ENCODE results near the gene UBXN6.

The UBXN6 gene

DNA sequence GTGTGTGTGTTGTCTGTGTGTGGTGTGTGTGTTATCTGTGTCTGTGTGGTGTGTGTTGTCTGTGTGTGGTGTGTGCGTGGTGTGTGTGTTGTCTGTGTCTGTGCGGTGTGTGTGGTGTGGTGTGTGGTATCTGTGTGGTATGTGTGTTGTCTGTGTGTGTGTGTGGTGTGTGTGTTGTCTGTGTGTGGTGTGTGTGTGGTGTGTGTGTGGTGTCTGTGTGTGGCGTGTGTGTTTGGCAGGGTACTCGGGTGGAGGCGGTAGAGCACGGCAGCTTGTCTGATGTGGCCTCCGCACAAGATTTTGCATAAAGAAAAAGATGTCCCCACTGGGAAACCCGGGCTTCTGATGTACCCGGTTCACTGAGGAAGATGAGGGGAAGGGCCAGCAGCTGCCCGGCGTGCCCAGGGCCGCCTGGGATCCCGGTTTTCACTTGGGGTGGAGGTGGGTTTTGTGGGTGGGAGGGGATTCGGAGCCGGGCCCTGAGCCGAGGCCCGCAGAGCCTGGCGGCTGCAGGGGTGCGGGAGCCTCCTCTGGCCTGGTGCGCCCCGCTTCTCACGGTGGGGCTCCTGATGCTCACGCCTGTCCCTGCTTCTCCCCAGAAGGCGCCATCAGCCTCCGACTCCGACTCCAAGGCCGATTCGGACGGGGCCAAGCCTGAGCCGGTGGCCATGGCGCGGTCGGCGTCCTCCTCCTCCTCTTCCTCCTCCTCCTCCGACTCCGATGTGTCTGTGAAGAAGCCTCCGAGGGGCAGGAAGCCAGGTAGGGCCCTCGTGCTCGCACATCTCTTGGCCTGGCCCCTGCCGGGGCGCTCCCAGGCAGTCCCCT, 35.7 kb upstream of the UBXN6 start:
- no peak for DNase-seq

DNA sequence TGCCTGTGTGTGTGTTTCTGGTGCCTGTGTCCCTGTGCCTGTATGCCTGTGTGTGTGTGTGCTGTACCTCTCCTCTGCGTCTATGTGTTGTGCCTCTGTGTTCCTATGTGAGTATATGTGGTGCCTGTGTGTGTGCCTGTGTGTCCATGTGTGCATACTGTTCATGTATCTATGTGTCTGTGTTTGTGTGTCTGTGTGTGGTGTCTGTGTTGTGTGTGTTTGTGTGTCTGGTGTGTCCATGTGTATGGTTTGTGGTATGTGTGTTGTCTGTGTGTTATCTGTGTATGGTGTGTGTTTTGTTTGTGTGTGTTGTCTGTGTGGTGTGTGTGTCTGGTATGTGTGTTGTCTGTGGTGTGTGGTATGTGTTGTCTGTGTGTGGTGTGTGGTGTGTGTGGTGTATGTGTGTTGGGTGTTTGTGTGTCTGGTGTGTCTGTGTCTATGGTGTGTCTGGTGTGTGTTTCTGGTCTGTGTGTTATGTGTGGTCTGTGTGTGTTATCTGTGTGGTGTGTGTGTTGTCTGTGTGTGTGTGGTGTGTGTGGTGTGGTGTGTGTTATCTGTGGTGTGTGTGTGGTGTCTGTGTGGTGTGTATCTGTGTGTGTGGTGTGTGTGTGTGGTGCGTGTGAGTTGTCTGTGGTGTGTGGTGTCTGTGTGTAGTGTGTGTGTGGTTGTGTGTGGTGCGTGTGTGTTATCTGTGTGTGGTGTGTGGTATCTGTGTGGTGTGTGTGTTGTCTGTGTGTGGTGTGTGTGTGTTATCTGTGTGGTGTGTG, 34.9 kb upstream of the UBXN6 start:
- no peak for DNase-seq

DNA sequence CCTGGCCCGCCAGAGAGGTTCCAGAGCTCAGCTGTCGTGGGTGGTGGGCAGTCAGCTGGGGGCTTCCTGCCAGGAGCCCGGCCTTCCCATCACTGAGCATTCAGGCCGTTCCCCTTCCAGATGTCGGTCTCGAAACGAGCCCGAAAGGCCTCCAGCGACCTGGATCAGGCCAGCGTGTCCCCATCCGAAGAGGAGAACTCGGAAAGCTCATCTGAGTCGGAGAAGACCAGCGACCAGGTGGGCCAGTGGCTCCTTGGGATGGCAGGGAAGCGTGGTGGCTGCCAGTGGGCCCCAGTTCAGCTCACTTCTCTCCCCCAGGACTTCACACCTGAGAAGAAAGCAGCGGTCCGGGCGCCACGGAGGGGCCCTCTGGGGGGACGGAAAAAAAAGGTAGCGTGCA, 33.9 kb upstream of the UBXN6 start:
- no peak for DNase-seq

DNA sequence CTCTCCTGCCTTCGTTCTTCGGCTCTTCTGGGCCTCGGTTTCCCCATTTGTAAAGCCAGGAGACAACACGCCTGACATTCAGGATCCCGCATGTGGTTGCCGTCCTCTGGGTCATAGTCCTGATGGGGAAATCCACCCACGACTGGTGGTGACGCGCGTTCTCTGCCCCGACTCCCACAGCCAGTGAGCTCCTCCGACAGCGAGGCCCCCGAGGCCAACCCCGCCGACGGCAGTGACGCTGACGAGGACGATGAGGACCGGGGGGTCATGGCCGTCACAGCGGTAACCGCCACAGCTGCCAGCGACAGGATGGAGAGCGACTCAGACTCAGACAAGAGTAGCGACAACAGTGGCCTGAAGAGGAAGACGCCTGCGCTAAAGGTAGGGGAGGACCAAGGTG, 30.9 kb upstream of the UBXN6 start:
- DNase-seq: no peak

DNA sequence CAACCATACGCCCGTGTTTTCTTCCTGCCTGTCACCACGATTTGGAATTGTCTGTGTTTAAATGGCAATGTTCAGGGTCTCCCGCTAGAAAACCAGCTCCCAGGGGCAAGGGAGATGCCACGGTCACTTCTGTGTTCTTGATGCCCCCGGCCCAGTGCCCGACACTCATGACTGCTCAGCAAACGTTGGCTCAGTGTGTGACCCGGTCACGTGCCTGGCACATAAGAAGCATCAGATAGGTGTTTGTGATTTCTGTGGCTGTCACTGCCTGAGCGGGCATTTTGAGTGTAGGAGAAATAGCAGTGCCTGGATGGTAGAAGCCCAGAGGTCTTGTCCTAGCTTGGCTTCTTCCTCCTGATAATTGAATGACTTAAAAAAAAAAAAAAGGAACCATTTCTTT, 30.0 kb upstream of the UBXN6 start:
- DNase-seq: no peak

DNA sequence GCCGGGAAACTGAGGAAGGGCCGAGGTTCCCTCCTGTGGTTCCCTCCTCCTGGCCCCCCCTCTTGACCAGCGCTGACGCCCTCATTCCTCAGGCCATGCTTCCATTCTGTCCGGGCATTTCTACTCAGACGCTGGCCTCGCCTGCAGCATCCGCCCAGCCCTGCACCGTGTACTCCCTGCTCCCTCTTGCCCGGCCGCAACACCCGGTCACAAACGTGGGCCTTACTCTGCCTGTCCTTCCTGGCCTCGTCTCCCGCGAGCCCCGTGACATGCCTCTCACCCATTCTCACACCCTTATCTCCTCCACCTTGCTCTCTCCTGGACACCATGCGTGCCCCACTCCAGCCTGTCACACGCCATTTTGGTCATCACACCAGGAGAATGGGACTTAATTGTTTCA, 25.8 kb upstream of the UBXN6 start:
- no peak for DNase-seq

DNA sequence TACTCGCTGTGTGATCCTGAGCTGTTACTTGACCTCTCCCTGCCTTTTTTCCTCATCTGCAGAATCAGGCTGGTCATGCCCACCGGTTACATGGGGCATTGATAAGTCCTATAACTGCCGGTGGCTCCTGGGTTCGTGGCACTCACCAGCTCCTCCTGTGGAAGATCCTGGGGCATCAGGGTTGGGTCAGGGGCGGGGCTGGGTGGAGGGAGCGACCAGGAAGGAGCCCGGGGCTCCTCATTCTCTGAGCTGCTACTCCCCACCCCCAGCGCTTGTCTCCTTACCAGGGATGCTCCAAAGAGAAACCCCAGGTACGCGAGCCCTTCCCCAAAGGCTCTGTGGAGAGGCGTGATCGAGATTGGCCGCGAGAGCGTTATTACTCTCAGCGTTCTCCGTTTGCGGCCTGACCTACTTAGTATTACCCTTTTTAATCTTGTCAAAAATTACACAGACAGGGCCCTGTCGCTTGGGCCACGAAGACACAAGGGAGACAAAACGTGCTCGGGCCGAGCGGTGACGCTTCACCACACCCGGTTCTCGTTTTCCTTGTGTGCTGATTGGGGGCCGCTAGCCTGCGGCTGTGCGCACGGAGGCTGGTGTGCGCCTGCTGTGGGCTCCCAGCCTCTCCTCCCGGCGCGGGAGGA, 25.2 kb upstream of the UBXN6 start:
- DNase-seq: no peak

DNA sequence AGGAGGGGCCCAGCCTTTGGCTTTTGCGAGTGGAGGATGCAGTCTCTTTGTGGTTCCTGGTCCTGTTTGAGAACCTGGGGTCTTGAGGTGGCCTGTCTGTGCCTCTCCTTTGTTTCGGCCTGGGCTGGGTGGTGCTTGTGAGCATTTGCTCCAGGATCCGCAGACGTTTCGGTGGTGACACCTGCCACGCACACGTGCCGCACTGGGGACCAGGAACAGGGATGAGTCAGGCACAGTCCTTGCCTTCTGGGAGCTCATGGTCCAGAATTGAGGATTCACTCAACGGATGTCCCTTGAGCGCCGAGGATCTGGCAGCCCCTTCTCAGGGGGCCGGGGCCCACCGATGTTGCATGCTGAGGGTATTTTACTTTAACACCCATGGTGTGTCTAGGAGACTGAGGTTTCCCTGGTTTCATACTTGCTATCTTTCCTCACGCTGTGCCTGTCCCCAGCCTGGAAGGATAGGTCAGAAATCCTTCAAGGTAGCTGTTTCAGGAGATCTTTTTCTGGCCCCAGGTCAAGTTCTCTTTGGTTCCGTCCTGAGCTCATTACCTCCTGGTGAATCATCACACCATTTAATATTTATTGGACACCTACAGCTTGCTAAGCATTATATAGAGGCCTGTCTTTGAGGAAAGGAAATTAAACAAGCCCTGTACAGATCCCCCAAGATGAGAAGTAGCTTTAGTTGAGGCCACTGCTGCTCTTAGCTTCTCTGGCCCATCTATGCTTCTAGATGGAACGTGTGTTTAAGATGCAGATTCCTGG, 19.6 kb upstream of the UBXN6 start:
- DNase-seq: no peak

DNA sequence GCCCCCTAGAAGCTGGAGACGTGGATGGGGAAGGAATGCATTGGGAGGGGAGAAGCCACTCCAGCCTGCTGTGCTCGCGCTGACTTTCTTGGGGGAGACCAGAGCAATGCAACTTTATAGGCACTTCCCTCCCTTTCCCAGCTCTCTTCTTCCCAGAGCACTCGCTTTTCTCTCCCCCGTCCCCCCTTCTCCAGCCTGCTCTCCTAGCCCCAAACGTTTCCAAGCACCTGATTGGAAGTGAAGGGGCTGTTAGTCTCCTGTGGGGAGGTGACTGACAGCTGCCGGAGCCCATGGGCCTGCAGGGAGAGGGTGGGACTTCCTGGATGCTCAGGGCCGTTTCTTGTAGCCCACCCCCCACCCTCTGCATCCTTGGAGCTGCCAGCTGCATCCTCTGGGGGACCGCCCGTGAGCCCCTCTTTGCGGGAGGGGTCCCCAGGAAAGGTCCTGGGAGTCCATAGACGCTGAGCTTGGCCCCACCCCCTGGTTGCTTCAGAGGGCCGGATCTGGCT, 17.0 kb upstream of the UBXN6 start:
- DNase-seq: peak; percentile 70

DNA sequence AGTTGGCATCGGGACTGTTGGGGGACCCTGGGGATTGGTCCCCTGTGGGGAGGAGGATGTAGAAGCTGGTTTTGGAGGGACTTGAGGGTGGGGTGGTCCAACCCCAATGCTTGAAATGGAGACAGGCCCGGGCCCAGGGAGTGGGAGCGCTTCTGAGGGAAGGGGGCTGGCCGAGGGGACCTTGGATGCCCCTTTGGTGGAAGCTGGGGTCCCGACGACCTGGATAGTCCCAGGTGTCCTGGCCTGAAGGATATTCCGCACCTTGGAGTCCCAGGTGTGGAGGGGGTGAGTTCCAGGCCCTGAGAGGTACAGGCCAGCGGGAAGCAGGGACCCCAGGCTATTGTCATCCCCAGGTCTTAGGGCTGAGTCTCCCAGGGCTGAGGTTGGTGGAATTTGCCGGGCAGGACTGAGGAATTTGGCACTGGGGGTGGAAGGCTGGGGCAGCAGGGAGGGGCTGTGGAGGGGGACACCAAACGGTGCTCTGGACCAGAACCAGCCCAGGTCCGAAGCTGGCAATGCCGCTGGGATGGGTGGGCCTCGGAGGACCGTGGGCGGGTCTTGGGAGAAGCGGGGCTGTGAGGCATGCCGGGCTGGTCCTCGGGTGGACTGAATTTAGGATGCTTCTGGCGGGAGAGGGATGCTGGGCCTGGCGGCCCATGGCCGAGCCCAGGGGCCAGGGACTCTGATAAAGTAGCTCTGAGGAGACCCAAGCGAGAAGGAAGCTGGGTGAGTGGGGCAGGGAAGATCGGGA, 16.3 kb upstream of the UBXN6 start:
- DNase-seq: no peak

DNA sequence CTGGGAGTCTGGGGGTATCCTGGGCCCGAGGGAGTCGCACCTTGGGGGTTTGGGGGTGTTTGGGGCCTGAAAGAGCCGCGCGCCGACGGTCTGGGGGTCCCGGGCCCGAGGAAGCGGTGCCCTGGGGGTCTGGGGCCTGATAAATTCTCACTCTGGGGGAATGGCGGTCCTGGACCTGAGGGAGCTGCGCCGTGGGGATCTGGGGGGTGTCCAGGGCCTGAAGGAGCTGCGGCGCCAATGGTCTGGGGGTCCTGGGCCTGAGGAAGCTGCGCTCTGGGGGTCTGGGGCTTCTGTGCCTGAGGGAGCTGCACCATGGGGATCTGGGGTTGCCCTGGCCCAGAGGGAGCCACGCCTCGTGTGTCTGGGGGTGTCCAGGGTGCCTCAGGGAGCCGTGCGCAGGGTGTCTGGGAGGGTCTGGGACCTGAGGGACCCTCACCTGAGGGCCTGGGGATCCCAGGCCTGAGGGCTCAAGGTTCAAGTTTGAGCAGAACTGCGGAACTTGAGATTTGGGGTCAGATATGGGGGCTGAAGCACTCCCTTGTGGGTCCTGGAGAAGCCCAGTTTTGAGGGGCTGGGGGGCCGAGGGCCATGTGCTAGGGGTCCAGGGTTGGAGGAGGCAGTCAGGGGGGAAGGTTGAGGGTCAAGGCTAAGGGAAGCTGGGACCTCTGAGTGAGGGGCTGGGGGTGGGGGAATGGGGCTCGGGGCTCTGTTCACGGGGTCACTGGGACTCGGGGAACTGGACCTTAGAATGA, 15.6 kb upstream of the UBXN6 start:
- DNase-seq: no peak

DNA sequence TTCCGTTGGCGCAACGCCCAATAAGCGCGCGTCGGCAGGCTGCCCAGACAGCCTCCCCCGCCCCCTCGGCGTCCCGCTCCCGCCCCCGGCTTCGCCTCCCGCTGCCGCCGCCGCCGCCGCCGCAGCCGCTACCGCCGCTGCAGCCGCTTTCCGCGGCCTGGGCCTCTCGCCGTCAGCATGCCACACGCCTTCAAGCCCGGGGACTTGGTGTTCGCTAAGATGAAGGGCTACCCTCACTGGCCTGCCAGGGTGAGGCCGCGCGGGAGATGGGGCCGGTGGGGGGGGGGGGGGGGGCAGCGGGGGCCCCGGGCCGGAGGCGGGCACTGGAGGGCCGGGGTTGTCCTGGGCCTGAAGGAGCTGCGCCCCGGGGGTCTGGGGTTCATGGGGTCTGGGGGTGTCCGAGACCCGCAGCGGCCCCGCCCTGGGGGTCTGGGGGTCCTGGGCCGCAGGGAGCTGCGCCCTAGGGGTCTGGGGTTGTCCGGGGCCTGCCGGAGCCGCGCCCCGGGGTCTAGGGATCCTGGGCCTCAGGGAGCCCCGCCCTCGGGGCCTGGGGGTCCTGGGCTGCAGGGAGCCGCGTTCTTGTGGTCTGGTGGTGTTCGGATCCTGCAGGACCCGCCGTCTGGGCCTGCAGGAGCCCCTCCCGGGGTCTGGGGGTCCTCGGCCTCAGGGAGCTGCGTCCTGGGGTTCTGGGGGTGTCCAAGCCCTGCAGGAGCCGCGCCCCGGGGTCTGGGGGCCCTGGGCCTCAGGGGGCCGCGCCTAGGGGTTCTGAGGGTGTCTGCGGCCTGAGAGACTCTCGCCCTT, 14.8 kb upstream of the UBXN6 start, which contains the start of gene HDGFL2:
HDGFL2 (plus strand) TSS at position 124 of the 801 bp plus-strand sequence; CDS start at position 178, 54 bp downstream.
- DNase-seq: no peak

DNA sequence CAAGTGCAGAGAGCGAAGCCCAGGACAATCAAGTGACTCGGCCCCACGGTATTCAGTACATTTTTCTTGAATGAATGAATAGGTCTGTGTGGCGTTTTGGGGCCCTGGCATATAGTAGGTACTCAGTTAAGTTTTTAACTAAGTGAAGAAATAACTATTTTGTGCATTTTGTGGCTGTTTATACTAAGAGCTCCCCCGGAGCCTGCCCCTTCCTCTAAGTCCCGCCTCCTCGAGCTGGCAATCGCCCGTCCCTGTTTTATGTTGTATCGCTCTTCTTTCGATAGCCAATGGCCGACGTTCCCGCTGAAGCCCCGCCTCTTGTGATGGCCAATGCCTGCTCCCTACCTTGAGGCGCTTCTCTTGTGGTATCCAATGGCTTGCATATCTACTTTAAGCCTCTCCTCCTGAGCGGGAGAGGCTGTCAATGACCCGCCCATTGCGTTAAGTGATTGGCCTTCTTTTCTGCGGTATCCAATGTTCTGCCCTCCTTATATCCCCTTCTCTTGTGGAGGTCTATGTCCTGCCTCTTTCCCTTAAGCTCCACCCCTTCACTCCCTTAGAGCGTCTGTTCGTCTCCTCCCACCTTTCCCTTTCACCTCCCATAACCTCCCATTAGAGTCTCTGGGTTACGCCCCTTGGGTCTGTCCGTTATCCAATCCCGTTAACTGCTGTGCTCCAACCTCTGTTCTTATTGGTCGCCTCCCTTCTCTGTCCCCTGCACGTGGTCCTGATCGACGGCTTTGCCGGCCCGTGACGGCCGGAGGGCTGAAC, 14.0 kb upstream of the UBXN6 start:
- DNase-seq: peak; percentile 100

DNA sequence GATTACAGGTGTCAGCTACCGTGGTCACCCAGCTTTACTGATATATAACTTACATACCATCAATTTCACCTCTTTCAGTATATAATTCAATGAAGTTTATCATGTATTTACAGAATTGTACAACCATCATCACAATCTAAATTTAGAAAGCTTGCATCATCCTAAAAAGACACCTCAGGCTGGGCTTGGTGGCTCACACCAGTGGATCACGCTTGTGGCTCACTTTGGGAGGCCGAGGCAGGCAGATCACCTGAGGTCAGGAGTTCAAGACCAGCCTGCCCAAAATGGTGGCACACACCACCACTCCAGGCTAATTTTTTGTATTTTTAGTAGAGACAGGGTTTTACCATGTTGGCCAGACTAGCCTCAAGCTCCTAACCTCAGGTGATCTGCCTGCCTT, 10.2 kb upstream of the UBXN6 start:
- DNase-seq: no peak

DNA sequence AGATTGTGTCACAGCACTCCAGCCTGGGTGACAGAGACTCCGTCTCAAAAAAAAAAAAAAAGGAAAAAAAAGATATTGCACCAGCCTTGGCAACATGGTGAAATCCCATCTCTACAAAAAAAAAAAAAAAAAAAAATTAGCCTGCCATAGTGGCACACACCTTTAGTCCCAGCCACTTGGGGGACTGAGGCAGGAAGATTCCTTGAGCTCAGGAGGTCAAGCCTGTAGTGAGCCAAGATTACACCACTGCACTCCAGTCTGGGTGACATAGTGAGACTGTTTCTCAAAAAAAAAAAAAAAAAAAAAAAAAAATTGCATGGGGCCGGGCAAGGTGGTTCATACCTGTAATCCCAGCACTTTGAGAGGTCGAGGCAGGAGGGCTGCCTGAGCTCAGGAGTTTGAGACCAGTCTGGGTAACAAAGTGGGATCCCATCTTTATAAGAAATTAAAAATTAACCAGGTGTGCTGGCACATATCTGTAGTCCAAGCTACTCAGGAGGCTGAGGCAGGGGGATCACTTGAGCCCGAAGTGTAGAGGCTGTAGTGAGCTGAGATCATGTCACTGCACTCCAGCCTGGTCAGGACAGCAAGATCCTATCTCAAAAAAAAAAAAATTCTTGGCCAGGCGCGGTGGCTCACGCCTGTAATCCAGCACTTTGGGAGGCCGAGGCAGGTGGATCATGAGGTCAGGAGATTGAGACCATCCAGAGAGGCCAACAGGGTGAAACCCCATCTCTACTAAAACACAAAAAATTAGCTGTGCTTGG, 7.4 kb upstream of the UBXN6 start:
- no peak for DNase-seq

DNA sequence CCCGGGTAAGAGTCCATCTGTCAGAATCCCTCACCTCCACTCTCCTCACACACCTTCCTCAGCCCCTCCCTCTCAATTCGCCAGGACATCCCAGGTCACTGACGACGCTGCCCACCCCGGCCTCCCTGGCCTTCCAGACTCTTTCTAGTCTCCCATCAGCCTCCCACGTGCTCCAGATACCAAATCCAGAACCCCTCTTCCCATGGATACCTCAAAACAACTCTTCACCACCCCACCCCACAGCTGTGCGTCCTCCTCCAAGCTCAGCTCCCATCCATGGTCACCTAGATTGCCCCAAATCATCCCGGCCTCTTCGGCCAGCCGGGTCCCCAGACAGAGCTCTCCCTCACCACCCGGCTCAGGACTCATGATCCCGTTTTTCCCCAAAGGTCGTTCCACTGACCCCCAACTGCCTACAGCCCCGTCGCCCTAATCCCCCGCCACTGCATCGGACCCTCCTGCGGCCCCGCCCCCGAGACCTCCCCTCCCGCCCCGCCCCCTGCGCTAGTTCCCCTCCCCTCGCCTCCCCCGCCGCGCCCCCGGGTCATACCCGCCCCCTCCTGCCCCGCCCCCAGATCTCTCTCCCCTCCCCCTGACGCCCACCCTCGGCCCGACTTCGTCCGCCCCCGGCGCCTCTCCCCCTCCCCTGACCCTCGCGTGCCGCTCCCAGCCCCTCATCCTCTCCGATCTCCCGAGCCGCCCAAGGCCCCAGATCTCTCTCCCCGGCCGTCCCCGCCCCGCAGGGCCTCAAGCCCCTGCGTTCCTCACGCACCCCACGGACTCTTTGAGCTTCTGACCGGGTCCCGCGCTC, 546 bp downstream of the UBXN6 start:
- peak; percentile 43 for DNase-seq

DNA sequence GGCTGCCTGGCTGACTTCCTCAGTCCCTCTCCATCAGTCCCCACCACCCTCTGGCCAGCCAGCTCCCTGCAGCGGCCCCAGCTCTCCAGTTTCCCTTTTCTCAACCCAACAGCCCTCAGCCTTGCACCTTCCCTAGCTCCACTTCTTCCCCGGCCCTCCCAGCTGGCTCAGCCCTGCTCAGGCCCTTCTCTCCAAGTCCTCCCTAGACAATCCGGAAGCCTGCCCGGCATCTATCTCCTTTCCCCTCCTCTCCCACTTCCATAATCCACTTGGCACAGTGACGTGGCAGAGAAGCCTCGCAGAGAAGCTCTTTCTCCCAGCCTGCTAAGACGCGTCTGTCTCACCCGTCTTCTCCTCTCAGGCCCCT, 1.1 kb downstream of the UBXN6 start:
- DNase-seq: peak; percentile 15

Data from NCI-H1092 (cell line).